Gastrocnemius medialis (tissue), 4 donors: Measurements from ENCODE around the gene TOMM6. TPM values are rescaled to one million over a fixed set of nuclear protein-coding genes. Genes with fewer than 3 reads are reported as not detected.
"Not testable (repeated sequence)": the region's sequence is repeated elsewhere in the genome, so short reads cannot be mapped to it uniquely, and the experiment has no call there.

Source experiments
- ATAC-seq, 2 donors: fragments of 150-250 bp; one replicate each; pipeline ENCODE4 v1.9.1; 2016
- DNase-seq, 2 donors: peaks; one replicate each; pipeline ENCODE4 v3.0.0-alpha.2; 2019
- H3K27ac ChIP-seq, 4 donors: fragments of 200-600 bp; sonication (generic); 1 replicate in 1 of 4; 2 replicates in 3 of 4; pipeline ENCODE4 v1.5.1; 2016 to 2018; ENCODE audit warnings: mild to moderate bottlenecking in 2 of 4, moderate library complexity in 1 of 4
- H3K27me3 ChIP-seq, 3 donors: fragments of 200-600 bp; sonication (generic) in 2 of 3; 1 replicate in 1 of 3; 2 replicates in 2 of 3; pipeline versions ENCODE4 v1.5.1 to v1.6.0; 2016 to 2019; ENCODE audit warnings: mild to moderate bottlenecking in 1 of 3, moderate library complexity in 1 of 3
- H3K36me3 ChIP-seq, 2 donors: fragments of 200-600 bp; sonication (generic) in 1 of 2; one replicate each; pipeline ENCODE4 v1.5.1; 2017 to 2018
- H3K4me1 ChIP-seq, 2 donors: fragments of 200-600 bp; sonication (generic) in 1 of 2; one replicate each; pipeline ENCODE4 v1.5.1; 2016 to 2017; ENCODE audit warnings: mild to moderate bottlenecking in 2 of 2
- H3K4me3 ChIP-seq, 4 donors: fragments of 200-600 bp; sonication (generic) in 3 of 4; 1 replicate in 1 of 4; 2 replicates in 3 of 4; pipeline ENCODE4 v1.5.1; 2016 to 2019; ENCODE audit warnings: mild to moderate bottlenecking in 2 of 4
- H3K9me3 ChIP-seq, 3 donors: fragments of 200-600 bp; sonication (generic) in 2 of 3; 1 replicate in 1 of 3; 2 replicates in 2 of 3; pipeline ENCODE4 v1.5.1; 2016 to 2019
- CTCF ChIP-seq, 5 experiments: fragments of 450-650 bp in 3 of 5; fragments of 200-600 bp in 2 of 5; sonication (generic) in 2 of 5; IDR thresholded peaks in 4 of 5; conservative IDR thresholded peaks in 1 of 5; 1 replicate in 4 of 5; 2 replicates in 1 of 5; pipeline ENCODE4 v1.5.1; 2016 to 2019; ENCODE audit warnings: antibody characterized with exemption in 5 of 5, mild to moderate bottlenecking in 3 of 5, moderate library complexity in 3 of 5
- POLR2A ChIP-seq, 2 donors: fragments of 450-650 bp; IDR thresholded peaks; one replicate each; pipeline ENCODE4 v1.6.1; 2017; ENCODE audit warnings: antibody characterized with exemption in 2 of 2, mild to moderate bottlenecking in 2 of 2, moderate library complexity in 2 of 2
- in situ Hi-C, 4 donors: fragments of 200-750 bp; cut with MboI; loops; one replicate each; pipeline versions ENCODE4 v1.15.0 to v1.8.0; 2017; ENCODE audit warnings: low sequenced_read_pairs in 4 of 4
- intact Hi-C: fragments of 100-400 bp; cut with DNase I; formaldehyde crosslinking; loops from one replicate; pipeline ENCODE4 v1.15.1; 2023; ENCODE audit warnings: low total_unique reads
- total RNA-seq, 4 donors: library from RNA; depleted of rRNA; stranded (reverse); fragments of >200 nt; gene quantifications; one replicate each; pipeline versions ENCODE4 v1.1.0 to v1.2.3, GENCODE V29; 2016

Gene TOMM6
- total RNA-seq, 4 donors from 2014 or later = 152 to 186 (median 166) TPM

GRCh38 chr6:41805830-41806774, 18.6 kb downstream of the TOMM6 start:
- no peaks in the 10 kb centered on the region for H3K27me3 ChIP-seq
- TF ChIP-seq CTCF (IDR thresholded peaks at IDR 0.05 in 4 of 5, conservative IDR thresholded peaks at IDR 0.05 in 1 of 5) (no peak), POLR2A (IDR thresholded peaks at IDR 0.05) (no peak)
- no peak overlapping the region for H3K27ac ChIP-seq
- no peak overlapping the region for H3K4me3 ChIP-seq
- no peaks in the 10 kb centered on the region for H3K4me1 ChIP-seq
- in situ Hi-C loops = no loop called here
- H3K9me3 ChIP-seq = no peaks in the 10 kb centered on the region
- no peak for DNase-seq
- ATAC-seq = no peak
- intact Hi-C loops = no loop called here
- H3K36me3 ChIP-seq = no peaks in the 10 kb centered on the region

GRCh38 chr6:41811095-41811494, 23.6 kb downstream of the TOMM6 start:
- ATAC-seq = no peak

GRCh38 chr6:41811946-41812345, 24.5 kb downstream of the TOMM6 start:
- H3K4me3 ChIP-seq, in situ Hi-C loops, H3K27ac ChIP-seq, H3K36me3 ChIP-seq, DNase-seq, H3K27me3 ChIP-seq, ATAC-seq, intact Hi-C loops, H3K9me3 ChIP-seq: not testable (repeated sequence)
- peaks cover 0 to 17% of the 10 kb centered on the region in 2 donors for H3K4me1 ChIP-seq

More at GRCh38 chr6:41811095-41811494, 23.6 kb downstream of the TOMM6 start:
- in situ Hi-C loops (no loop called here), intact Hi-C loops (no loop called here)
- H3K4me1 ChIP-seq = peaks cover 0 to 16% of the 10 kb centered on the region in 2 donors
- TF ChIP-seq CTCF (IDR thresholded peaks at IDR 0.05 in 4 of 5, conservative IDR thresholded peaks at IDR 0.05 in 1 of 5) (no peak), POLR2A (IDR thresholded peaks at IDR 0.05) (no peak)
- no peak overlapping the region for H3K4me3 ChIP-seq
- no peaks in the 10 kb centered on the region for H3K36me3 ChIP-seq
- no peak overlapping the region for H3K27ac ChIP-seq
- H3K27me3 ChIP-seq = no peaks in the 10 kb centered on the region
- DNase-seq = no peak
- H3K9me3 ChIP-seq = no peaks in the 10 kb centered on the region

- H3K4me1 ChIP-seq = peaks cover 0 to 17% of the 10 kb centered on the region in 2 donors
- no peaks in the 10 kb centered on the region for H3K27me3 ChIP-seq
- H3K36me3 ChIP-seq = no peaks in the 10 kb centered on the region
- H3K9me3 ChIP-seq = no peaks in the 10 kb centered on the region
- in situ Hi-C loops = no loop called here
- ATAC-seq (no peak), DNase-seq (no peak)
- H3K27ac ChIP-seq = no peak overlapping the region
- H3K4me3 ChIP-seq = no peak overlapping the region
- intact Hi-C loops = no loop called here
- TF ChIP-seq POLR2A (IDR thresholded peaks at IDR 0.05) = no peak
- TF ChIP-seq CTCF (IDR thresholded peaks at IDR 0.05 in 4 of 5, conservative IDR thresholded peaks at IDR 0.05 in 1 of 5) = no peak
Measured at GRCh38 chr6:41813469-41813868, 26.0 kb downstream of the TOMM6 start.

- H3K27me3 ChIP-seq = no peaks in the 10 kb centered on the region
- intact Hi-C loops (no loop called here), in situ Hi-C loops (no loop called here)
- no peak overlapping the region for H3K27ac ChIP-seq
- H3K9me3 ChIP-seq = no peaks in the 10 kb centered on the region
- peaks cover 0 to 17% of the 10 kb centered on the region in 2 donors for H3K4me1 ChIP-seq
- TF ChIP-seq CTCF (IDR thresholded peaks at IDR 0.05 in 4 of 5, conservative IDR thresholded peaks at IDR 0.05 in 1 of 5) (no peak), POLR2A (IDR thresholded peaks at IDR 0.05) (no peak)
- no peak overlapping the region for H3K4me3 ChIP-seq
- ATAC-seq (no peak), DNase-seq (no peak)
- H3K36me3 ChIP-seq = no peaks in the 10 kb centered on the region
Measured at GRCh38 chr6:41813956-41814355, 26.5 kb downstream of the TOMM6 start.
